ENCODE measurements around the gene LINGO3. TPM values are rescaled to one million over a fixed set of nuclear protein-coding genes. Genes with fewer than 3 reads are reported as not detected.

Gene LINGO3
- polyA plus RNA-seq, 3 donors = 0.08 to 2.8 (median 2.2) TPM

DNA sequence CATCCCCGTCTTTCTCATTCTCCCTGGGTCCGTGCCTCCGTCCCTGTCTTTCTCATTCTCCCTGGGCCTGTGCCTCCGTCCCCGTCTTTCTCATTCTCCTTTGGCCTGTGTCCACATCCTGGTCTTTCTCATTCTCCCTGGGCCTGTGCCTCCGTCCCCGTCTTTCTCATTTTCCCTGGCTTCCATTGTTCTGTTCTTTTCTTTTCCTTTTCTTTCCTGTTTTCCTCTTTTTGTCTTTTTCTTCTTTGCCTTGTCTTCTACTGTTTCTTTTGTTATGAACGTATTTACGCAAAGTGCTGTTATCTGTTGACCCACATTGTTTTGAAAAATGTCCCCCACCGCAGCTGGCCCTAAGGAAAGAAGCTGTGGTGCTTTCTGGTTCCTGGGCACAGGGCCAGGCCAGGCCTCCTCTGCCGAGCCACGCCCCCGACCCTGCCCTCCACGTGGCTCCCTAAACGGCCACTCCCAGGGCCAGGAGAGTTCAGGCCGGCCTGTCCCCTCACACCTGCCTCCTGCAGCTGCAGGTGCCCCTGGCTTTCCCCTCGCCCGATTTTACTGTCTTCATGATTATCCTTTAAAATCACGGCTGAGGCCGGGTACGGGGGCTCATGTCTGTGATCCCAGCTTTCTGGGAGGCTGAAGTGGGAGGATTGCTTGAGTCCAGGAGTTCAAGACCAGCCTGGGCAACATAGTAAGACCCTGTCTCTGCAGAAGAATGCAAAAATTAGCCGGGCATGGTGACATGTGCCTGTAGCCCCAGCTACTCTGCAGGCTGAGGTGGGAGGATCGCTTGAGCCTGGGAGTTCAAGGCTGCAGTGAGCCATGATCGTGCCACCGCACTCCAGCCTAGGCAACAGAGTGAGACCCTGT lies 38.1 kb upstream of the LINGO3 start:
- Histone ChIP-seq H3K27me3 (ENCODE audit: control insufficient read depth in 2 of 2, insufficient read depth in 2 of 2, low read length in 2 of 2) (no peaks in the 10 kb centered on the region), H3K4me2 (replicated peaks; ENCODE audit: extremely low read depth, low read length, poor library complexity, severe bottlenecking) (no peak overlapping the region), H3K9ac (ENCODE audit: insufficient read depth, low read length, poor library complexity, severe bottlenecking) (no peak overlapping the region), H3K27ac (ENCODE audit: low read depth in 1 of 2, low read length in 2 of 2) (no peak overlapping the region), H4K20me1 (ENCODE audit: insufficient read depth, low read length) (no peaks in the 10 kb centered on the region), H3K79me2 (ENCODE audit: insufficient read depth, low read length) (no peaks in the 10 kb centered on the region), H3K4me3 (replicated peaks in 1 of 3; ENCODE audit: low read depth in 2 of 3, low read length in 3 of 3) (no peak overlapping the region), H3K36me3 (replicated peaks in 1 of 2; ENCODE audit: control insufficient read depth in 1 of 2, insufficient read depth in 2 of 2, low read length in 2 of 2) (peaks cover 16 to 21% of the 10 kb centered on the region in 2 donors), H2AFZ (ENCODE audit: insufficient read depth, low read depth, low read length, poor library complexity, severe bottlenecking) (no peak overlapping the region), H3K9me3 (replicated peaks in 1 of 2; ENCODE audit: control insufficient read depth in 1 of 2, insufficient read depth in 1 of 2, low read length in 2 of 2) (no peaks in the 10 kb centered on the region), H3K4me1 (ENCODE audit: control insufficient read depth in 1 of 2, insufficient read depth in 2 of 2, low read length in 2 of 2) (no peaks in the 10 kb centered on the region)
- 66% methylated on average over 22 of the region's 25 CpGs for WGBS (ENCODE audit: insufficient coverage)
- intact Hi-C loops (cut with micrococcal nuclease) = no loop called here
- Mint-ChIP-seq H3K4me1 (no peaks in the 10 kb centered on the region), H3K4me3 (no peak overlapping the region), H3K27me3 (ENCODE audit: low read depth in 3 of 3) (peaks cover 0 to 1% (median 0%) of the 10 kb centered on the region in 3 donors), H3K36me3 (peaks cover 12 to 15% of the 10 kb centered on the region in 2 donors), H3K9me3 (no peaks in the 10 kb centered on the region), H3K27ac (peak overlapping the region in 1 of 7 donors; percentile 15)
- TF ChIP-seq, protein P1, sequence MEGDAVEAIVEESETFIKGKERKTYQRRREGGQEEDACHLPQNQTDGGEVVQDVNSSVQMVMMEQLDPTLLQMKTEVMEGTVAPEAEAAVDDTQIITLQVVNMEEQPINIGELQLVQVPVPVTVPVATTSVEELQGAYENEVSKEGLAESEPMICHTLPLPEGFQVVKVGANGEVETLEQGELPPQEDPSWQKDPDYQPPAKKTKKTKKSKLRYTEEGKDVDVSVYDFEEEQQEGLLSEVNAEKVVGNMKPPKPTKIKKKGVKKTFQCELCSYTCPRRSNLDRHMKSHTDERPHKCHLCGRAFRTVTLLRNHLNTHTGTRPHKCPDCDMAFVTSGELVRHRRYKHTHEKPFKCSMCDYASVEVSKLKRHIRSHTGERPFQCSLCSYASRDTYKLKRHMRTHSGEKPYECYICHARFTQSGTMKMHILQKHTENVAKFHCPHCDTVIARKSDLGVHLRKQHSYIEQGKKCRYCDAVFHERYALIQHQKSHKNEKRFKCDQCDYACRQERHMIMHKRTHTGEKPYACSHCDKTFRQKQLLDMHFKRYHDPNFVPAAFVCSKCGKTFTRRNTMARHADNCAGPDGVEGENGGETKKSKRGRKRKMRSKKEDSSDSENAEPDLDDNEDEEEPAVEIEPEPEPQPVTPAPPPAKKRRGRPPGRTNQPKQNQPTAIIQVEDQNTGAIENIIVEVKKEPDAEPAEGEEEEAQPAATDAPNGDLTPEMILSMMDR (IDR thresholded peaks at IDR 0.05) = no peak
- DNase-seq = no peak

DNA sequence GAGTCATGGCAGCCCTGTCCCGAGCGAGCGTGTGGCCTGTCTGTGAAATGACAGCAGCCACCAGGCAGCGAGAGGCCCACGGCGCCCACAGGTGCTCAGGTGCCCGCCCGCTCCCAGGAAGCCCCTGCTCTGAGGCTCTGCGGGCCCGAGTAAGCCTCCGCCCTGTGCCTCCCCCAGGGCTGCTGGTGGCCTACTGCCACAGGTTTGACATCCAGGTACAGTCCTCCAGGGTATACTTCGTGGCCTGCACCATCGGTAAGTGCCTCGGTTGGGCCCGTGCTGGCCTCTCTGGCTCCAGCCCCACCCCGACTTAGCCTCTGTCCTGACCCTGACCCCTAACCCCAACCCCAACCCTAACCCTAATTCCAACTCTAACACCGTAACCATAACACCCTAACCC lies 37.1 kb upstream of the LINGO3 start:
- intact Hi-C loops (cut with micrococcal nuclease) = no loop called here
- TF ChIP-seq, protein P1 (IDR thresholded peaks at IDR 0.05) = no peak

More for the DNA sequence above, 37.1 kb upstream of the LINGO3 start:
- Histone ChIP-seq H3K27me3 (ENCODE audit: control insufficient read depth in 2 of 2, insufficient read depth in 2 of 2, low read length in 2 of 2) (no peaks in the 10 kb centered on the region), H3K9me3 (replicated peaks in 1 of 2; ENCODE audit: control insufficient read depth in 1 of 2, insufficient read depth in 1 of 2, low read length in 2 of 2) (no peaks in the 10 kb centered on the region), H3K79me2 (ENCODE audit: insufficient read depth, low read length) (no peaks in the 10 kb centered on the region), H3K4me1 (ENCODE audit: control insufficient read depth in 1 of 2, insufficient read depth in 2 of 2, low read length in 2 of 2) (no peaks in the 10 kb centered on the region), H3K36me3 (replicated peaks in 1 of 2; ENCODE audit: control insufficient read depth in 1 of 2, insufficient read depth in 2 of 2, low read length in 2 of 2) (peaks cover 9 to 20% of the 10 kb centered on the region in 2 donors), H4K20me1 (ENCODE audit: insufficient read depth, low read length) (no peaks in the 10 kb centered on the region), H3K9ac (ENCODE audit: insufficient read depth, low read length, poor library complexity, severe bottlenecking) (no peak overlapping the region), H2AFZ (ENCODE audit: insufficient read depth, low read depth, low read length, poor library complexity, severe bottlenecking) (no peak overlapping the region), H3K27ac (ENCODE audit: low read depth in 1 of 2, low read length in 2 of 2) (no peak overlapping the region), H3K4me3 (replicated peaks in 1 of 3; ENCODE audit: low read depth in 2 of 3, low read length in 3 of 3) (no peak overlapping the region), H3K4me2 (replicated peaks; ENCODE audit: extremely low read depth, low read length, poor library complexity, severe bottlenecking) (no peak overlapping the region)
- Mint-ChIP-seq H3K27ac (peak overlapping the region in 1 of 7 donors; percentile 35), H3K27me3 (ENCODE audit: low read depth in 3 of 3) (peaks cover 0 to 1% (median 0%) of the 10 kb centered on the region in 3 donors), H3K4me3 (no peak overlapping the region), H3K9me3 (no peaks in the 10 kb centered on the region), H3K4me1 (no peaks in the 10 kb centered on the region), H3K36me3 (peaks cover 12 to 15% of the 10 kb centered on the region in 2 donors)
- 94% methylated on average over 15 of the region's 17 CpGs for WGBS (ENCODE audit: insufficient coverage)
- no peak for DNase-seq

Data from CD14-positive monocyte (primary cell).